ENCODE data around the gene ECHDC3. TPM values are rescaled to one million over a fixed set of nuclear protein-coding genes. Genes with fewer than 3 reads are reported as not detected.

ECHDC3 gene
- total RNA-seq, 4 donors from 2014 or later = 7.9 to 30.6 (median 19.7) TPM

DNA sequence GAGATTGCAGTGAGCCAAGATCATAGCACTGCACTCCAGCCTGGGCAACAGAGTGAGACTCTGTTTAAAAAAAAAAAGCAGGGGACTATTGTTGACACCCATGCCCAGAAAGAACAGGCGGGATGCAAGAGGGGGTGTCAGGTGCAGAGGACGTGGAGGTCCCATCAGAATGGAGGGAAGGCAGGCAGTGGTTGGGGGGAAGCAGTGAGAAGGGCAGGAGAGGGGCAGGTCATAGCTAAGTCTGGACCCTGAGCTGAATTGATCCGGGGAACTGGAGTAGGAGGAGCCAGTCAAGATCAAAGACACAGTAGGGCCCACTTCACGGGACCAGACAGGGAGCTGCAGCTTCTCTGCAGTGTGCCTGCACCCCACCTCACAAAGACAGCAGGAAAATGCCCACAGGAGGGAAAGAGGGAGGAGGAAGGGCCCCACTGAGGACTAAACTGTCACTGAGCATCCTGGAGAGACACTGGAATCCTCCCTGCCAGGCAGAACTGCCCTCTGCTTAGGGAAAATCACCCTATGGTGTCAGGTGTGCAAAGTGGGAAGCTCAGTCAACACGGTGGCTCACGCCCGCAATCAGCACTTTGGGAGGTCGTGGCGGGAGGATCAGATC lies 27.3 kb upstream of the ECHDC3 start:
- no peaks in the 10 kb centered on the region for H3K36me3 ChIP-seq
- no peaks in the 10 kb centered on the region for H3K27me3 ChIP-seq
- intact Hi-C loops (cut with DNase I) = no loop called here
- TF ChIP-seq POLR2AphosphoS5 (IDR thresholded peaks at IDR 0.05) (no peak), EP300 (IDR thresholded peaks at IDR 0.05) (no peak), POLR2A (IDR thresholded peaks at IDR 0.05; ENCODE audit: low read depth) (no peak)
- TF ChIP-seq, protein P1, sequence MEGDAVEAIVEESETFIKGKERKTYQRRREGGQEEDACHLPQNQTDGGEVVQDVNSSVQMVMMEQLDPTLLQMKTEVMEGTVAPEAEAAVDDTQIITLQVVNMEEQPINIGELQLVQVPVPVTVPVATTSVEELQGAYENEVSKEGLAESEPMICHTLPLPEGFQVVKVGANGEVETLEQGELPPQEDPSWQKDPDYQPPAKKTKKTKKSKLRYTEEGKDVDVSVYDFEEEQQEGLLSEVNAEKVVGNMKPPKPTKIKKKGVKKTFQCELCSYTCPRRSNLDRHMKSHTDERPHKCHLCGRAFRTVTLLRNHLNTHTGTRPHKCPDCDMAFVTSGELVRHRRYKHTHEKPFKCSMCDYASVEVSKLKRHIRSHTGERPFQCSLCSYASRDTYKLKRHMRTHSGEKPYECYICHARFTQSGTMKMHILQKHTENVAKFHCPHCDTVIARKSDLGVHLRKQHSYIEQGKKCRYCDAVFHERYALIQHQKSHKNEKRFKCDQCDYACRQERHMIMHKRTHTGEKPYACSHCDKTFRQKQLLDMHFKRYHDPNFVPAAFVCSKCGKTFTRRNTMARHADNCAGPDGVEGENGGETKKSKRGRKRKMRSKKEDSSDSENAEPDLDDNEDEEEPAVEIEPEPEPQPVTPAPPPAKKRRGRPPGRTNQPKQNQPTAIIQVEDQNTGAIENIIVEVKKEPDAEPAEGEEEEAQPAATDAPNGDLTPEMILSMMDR (IDR thresholded peaks at IDR 0.05) = no peak
- DNase-seq (ENCODE audit: extremely low spot score) = no peak
- no peak overlapping the region for H3K27ac ChIP-seq (replicated peaks in 1 of 4)
- H3K4me3 ChIP-seq = no peak overlapping the region
- H3K9me3 ChIP-seq = peaks cover 0 to 10% (median 0%) of the 10 kb centered on the region in 4 donors
- H3K4me1 ChIP-seq = no peaks in the 10 kb centered on the region
- 82% methylated on average over 9 of the region's 9 CpGs for WGBS

DNA sequence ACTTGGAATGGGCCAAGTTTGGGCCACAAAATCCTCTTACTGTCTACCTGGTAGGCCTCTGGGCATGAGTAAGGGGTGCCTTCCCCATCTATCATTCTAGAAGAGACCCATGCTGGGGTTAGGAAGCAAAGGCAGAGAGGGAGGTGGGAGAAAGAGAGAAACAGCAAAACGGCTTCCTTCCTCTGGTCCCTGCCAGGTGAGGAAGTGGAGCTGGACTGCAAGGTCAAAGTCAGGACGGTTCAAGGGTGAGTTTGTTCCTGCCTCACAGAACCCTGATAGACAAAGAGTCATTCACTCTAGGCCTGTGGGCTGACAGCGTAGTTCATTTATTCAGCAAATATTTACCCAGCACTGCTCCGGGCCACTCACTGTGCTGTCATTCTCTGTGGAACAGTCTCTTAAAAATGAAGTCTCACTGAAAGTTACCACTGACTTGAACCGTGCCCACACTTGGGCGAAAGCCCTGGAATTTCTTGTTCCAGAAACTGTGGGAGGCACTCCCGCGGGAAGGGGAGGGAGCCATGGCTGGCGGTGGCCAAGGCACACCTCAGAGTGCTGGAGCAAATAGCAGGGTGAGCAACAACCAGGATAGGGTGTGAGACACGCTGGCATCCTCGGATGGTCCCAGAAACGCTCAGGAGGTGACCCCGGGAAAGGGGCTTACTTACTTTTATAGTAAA lies 26.2 kb upstream of the ECHDC3 start:
- Histone ChIP-seq H3K4me3 (no peak overlapping the region), H3K27ac (replicated peaks in 1 of 4) (no peak overlapping the region), H3K9me3 (peaks cover 0 to 10% (median 0%) of the 10 kb centered on the region in 4 donors), H3K27me3 (no peaks in the 10 kb centered on the region), H3K36me3 (no peaks in the 10 kb centered on the region), H3K4me1 (no peaks in the 10 kb centered on the region)
- TF ChIP-seq, protein P1 (IDR thresholded peaks at IDR 0.05) = no peak
- TF ChIP-seq EP300 (IDR thresholded peaks at IDR 0.05) (no peak), POLR2A (IDR thresholded peaks at IDR 0.05; ENCODE audit: low read depth) (no peak), POLR2AphosphoS5 (IDR thresholded peaks at IDR 0.05) (no peak)
- DNase-seq (ENCODE audit: extremely low spot score) = no peak
- 77% methylated on average over 13 of the region's 13 CpGs for WGBS
- intact Hi-C loops (cut with DNase I) = no loop called here

DNA sequence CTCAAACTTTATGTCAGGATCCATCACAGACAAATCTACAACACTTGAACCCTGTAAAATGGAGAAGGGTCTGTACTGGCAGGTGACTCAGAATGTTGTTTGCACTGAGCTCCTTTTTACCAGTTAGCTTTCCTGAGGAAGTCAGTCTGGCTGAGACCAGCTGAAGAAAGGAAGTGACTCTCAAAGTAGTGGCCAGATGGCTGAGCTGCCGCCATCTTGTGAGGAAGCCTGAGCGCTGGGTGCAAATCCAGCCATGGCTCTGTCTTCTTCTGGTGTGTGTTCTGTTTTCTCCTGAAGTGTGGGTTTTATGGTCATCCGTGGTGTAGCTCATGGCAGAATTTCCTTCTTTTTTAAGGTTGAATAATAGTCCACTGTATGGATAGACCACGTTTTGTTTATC lies 25.5 kb upstream of the ECHDC3 start:
- no peaks in the 10 kb centered on the region for H3K4me1 ChIP-seq
- DNase-seq (ENCODE audit: extremely low spot score) = no peak
- TF ChIP-seq, protein P1 (IDR thresholded peaks at IDR 0.05) = no peak
- TF ChIP-seq POLR2AphosphoS5 (IDR thresholded peaks at IDR 0.05) (no peak), POLR2A (IDR thresholded peaks at IDR 0.05; ENCODE audit: low read depth) (no peak), EP300 (IDR thresholded peaks at IDR 0.05) (no peak)
- H3K4me3 ChIP-seq = no peak overlapping the region
- peaks cover 0 to 10% (median 0%) of the 10 kb centered on the region in 4 donors for H3K9me3 ChIP-seq
- no peak overlapping the region for H3K27ac ChIP-seq (replicated peaks in 1 of 4)
- no peaks in the 10 kb centered on the region for H3K27me3 ChIP-seq
- H3K36me3 ChIP-seq = no peaks in the 10 kb centered on the region
- 92% methylated on average over 4 of the region's 4 CpGs for WGBS
- intact Hi-C loops (cut with DNase I) = no loop called here

DNA sequence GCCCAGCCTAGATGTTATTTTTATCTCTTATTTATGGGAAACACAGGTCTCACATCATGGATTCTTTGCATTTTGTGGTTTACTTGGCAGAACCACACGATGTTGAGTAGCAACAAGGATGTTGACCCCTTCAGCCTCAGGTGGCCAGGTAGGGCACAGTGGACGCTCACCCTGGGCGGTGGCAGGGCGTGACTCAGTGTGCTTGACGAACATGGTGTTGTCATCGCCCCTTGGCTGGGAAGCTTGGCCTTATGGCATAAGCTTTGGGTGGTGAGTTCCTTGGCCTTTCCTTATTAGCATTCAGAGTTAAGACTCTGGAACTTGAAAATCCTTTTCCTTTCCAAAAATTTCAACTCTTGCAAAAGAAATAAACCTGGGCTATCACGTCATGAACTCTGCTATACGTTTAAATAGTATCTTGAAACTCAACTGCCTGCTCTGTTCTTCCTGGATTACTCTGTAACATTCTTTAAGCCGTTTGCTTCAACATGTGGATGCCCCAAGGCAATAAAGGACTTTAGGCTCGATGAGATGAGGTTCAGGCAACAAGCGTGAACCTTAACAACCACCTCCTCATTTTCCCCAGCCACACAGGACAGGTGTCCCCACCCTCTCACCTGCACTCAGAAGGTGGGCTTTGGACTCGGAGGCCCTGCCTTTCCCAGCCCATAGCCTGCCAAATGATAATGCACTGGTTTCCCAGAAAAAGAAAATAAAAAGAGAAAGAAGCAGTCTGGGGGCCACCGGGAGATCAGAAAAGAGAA lies 22.5 kb upstream of the ECHDC3 start:
- Histone ChIP-seq H3K27me3 (no peaks in the 10 kb centered on the region), H3K27ac (replicated peaks in 1 of 4) (no peak overlapping the region), H3K4me1 (no peaks in the 10 kb centered on the region), H3K9me3 (peaks cover 0 to 10% (median 0%) of the 10 kb centered on the region in 4 donors), H3K4me3 (no peak overlapping the region), H3K36me3 (no peaks in the 10 kb centered on the region)
- TF ChIP-seq, protein P1 (IDR thresholded peaks at IDR 0.05) = no peak
- TF ChIP-seq EP300 (IDR thresholded peaks at IDR 0.05) (no peak), POLR2A (IDR thresholded peaks at IDR 0.05; ENCODE audit: low read depth) (no peak), POLR2AphosphoS5 (IDR thresholded peaks at IDR 0.05) (no peak)
- intact Hi-C loops (cut with DNase I) = no loop called here
- 87% methylated on average over 13 of the region's 13 CpGs for WGBS
- DNase-seq (ENCODE audit: extremely low spot score) = no peak

Measured in esophagus muscularis mucosa (tissue), 4 donors.